Left lobe of liver (tissue), 2 donors: Measurements from ENCODE around the gene SLC16A4. TPM values are rescaled to one million over a fixed set of nuclear protein-coding genes. Genes with fewer than 3 reads are reported as not detected.
"Not testable (repeated sequence)": the region's sequence is repeated elsewhere in the genome, so short reads cannot be mapped to it uniquely, and the experiment has no call there.

Source experiments
- ATAC-seq: fragments of 200-7000 bp; cut with Tn5 transposase; one replicate; pipeline ENCODE4 v1.9.1; 2020; ENCODE audit warnings: mild to moderate bottlenecking, moderate library complexity
- DNase-seq: peaks from one replicate; pipeline ENCODE4 v3.0.0-alpha.2; 2020; ENCODE audit warnings: low spot score
- total RNA-seq: library from RNA; stranded (reverse); gene quantifications from one replicate; pipeline ENCODE4 v1.2.1, GENCODE V29; 2021
- donor health status: DM: no; HTN: no; CAD: no; lungs with moderate emphysema.
- donor health status: DM: no; HTN: yes; CAD: no.

The SLC16A4 gene
- total RNA-seq, 1 donor from 2014 or later: 3.5 TPM

GRCh38 chr1:110409316-110409715 lies 18.5 kb upstream of the SLC16A4 start:
- ATAC-seq (no peak), DNase-seq (no peak)

GRCh38 chr1:110408488-110408887 lies 17.7 kb upstream of the SLC16A4 start:
- no peak for ATAC-seq
- no peak for DNase-seq

GRCh38 chr1:110407260-110408210 lies 16.7 kb upstream of the SLC16A4 start, which contains the start of gene LAMTOR5:
Gene LAMTOR5 (minus strand): TSS chr1:110407694. CDS start chr1:110407620, 74 bp downstream.
- DNase-seq: peak; percentile 96
- ATAC-seq: peak; percentile 95

- not testable (repeated sequence) for ATAC-seq, DNase-seq
Observed at GRCh38 chr1:110406407-110406806, 15.6 kb upstream of the SLC16A4 start.

- DNase-seq (no peak), ATAC-seq (no peak)
Observed at GRCh38 chr1:110404401-110404800, 13.6 kb upstream of the SLC16A4 start.

GRCh38 chr1:110403805-110404204 lies 13.0 kb upstream of the SLC16A4 start:
- no peak for ATAC-seq

GRCh38 chr1:110396259-110396958 lies 5.6 kb upstream of the SLC16A4 start:
- DNase-seq, ATAC-seq: not testable (repeated sequence)

More at GRCh38 chr1:110403805-110404204, 13.0 kb upstream of the SLC16A4 start:
- DNase-seq: no peak

GRCh38 chr1:110394493-110394820 lies 3.6 kb upstream of the SLC16A4 start:
- no peak for DNase-seq
- no peak for ATAC-seq

GRCh38 chr1:110393691-110394492 lies 3.1 kb upstream of the SLC16A4 start:
- no peak for DNase-seq
- ATAC-seq: peak; percentile 24

- ATAC-seq (no peak), DNase-seq (no peak)
Observed at GRCh38 chr1:110393286-110393685, 2.5 kb upstream of the SLC16A4 start.

GRCh38 chr1:110390096-110390495 lies 730 bp downstream of the SLC16A4 start:
- no peak for ATAC-seq
- DNase-seq: no peak

GRCh38 chr1:110387048-110387754 lies 3.6 kb downstream of the SLC16A4 start:
- ATAC-seq: no peak
- DNase-seq: no peak

GRCh38 chr1:110385369-110385768 lies 5.5 kb downstream of the SLC16A4 start:
- no peak for ATAC-seq
- no peak for DNase-seq

GRCh38 chr1:110384581-110385321 lies 6.1 kb downstream of the SLC16A4 start:
- DNase-seq (no peak), ATAC-seq (no peak)

GRCh38 chr1:110383251-110383990 lies 7.4 kb downstream of the SLC16A4 start:
- no peak for ATAC-seq

GRCh38 chr1:110380672-110381283 lies 10.0 kb downstream of the SLC16A4 start:
- DNase-seq (no peak), ATAC-seq (no peak)

More at GRCh38 chr1:110383251-110383990, 7.4 kb downstream of the SLC16A4 start:
- no peak for DNase-seq

GRCh38 chr1:110375490-110375889 lies 15.3 kb downstream of the SLC16A4 start:
- DNase-seq (no peak), ATAC-seq (no peak)

- DNase-seq: no peak
- no peak for ATAC-seq
Observed at GRCh38 chr1:110370827-110371226, 20.0 kb downstream of the SLC16A4 start.
